Endothelial cell of umbilical vein (primary cell): Measurements from ENCODE around the gene FIS1. TPM values are rescaled to one million over a fixed set of nuclear protein-coding genes. Genes with fewer than 3 reads are reported as not detected.

ENCODE experiments used
- BruUV-seq: library from RNA; stranded (reverse); fragments of 400-500 nt; replicated peaks from 2 replicates; lab custom pipeline; 2021; lab: Mats Ljungman, UMichigan
- CTCF ChIA-PET: fragments of 300-600, 350-600 bp; sonication (Branson Sonifier 250); formaldehyde crosslinking; loops from one replicate; lab custom pipeline; 2021; ENCODE audit warnings: antibody characterized with exemption, inconsistent platforms; lab: Charles Lee
- POLR2A ChIA-PET: fragments of 300-600, 350-600 bp; sonication (Branson Sonifier 250); formaldehyde crosslinking; loops from one replicate; lab custom pipeline; 2021; ENCODE audit warnings: antibody characterized with exemption, inconsistent platforms; lab: Charles Lee
- DNase-seq: peaks from one replicate; pipeline ENCODE4 v3.0.0-alpha.2; 2011; ENCODE audit warnings: low read depth, low spot score
- FAIRE-seq: peaks from 2 replicates; lab custom pipeline; 2011; peaks lifted over from hg19 to GRCh38; lab: Jason Lieb, UNC
- H2AFZ ChIP-seq: 2 replicates; pipeline ENCODE4 v1.6.0; 2012; ENCODE audit warnings: low read depth, low read length, control low read depth, inconsistent platforms
- H3K27ac ChIP-seq: 2 replicates; pipeline ENCODE4 v1.5.1; 2011; ENCODE audit warnings: low read depth, mild to moderate bottlenecking, control low read depth, low read length, moderate library complexity; ENCODE audit not compliant: insufficient read depth
- H3K27me3 ChIP-seq, 2 experiments: 2 replicates each; pipeline versions ENCODE4 v1.6.0 to v1.6.1; 2011; ENCODE audit warnings: low read length in 2 of 2, mixed read lengths in 1 of 2; ENCODE audit not compliant: control insufficient read depth in 2 of 2, insufficient read depth in 2 of 2
- H3K36me3 ChIP-seq, 2 experiments: 2 replicates in 1 of 2; 3 replicates in 1 of 2; pipeline ENCODE4 v1.5.1; 2011; ENCODE audit warnings: low read length in 2 of 2, mild to moderate bottlenecking in 1 of 2, moderate library complexity in 1 of 2; ENCODE audit not compliant: control insufficient read depth in 2 of 2, insufficient read depth in 2 of 2; ENCODE audit errors: extremely low read depth in 1 of 2
- H3K4me1 ChIP-seq: 3 replicates; pipeline ENCODE4 v1.5.1; 2011; ENCODE audit warnings: mild to moderate bottlenecking, low read length; ENCODE audit not compliant: control insufficient read depth, insufficient read depth; ENCODE audit errors: extremely low read depth
- H3K4me2 ChIP-seq: 2 replicates; pipeline ENCODE4 v1.6.1; 2011; ENCODE audit warnings: low read length, control low read depth, mixed read lengths; ENCODE audit not compliant: insufficient read depth
- H3K4me3 ChIP-seq, 3 experiments: fragments of 200-600 bp in 1 of 3; sonication (generic), shearing (Covaris generic) in 1 of 3; replicated peaks in 1 of 3; 2 replicates each; pipeline ENCODE4 v1.5.1; 2011 to 2016; ENCODE audit warnings: control low read depth in 3 of 3, low read length in 3 of 3, mild to moderate bottlenecking in 2 of 3, inconsistent platforms in 1 of 3, low read depth in 1 of 3, moderate library complexity in 1 of 3; ENCODE audit not compliant: insufficient read depth in 1 of 3
- H3K79me2 ChIP-seq: 2 replicates; pipeline ENCODE4 v1.6.0; 2012; ENCODE audit warnings: low read length, inconsistent platforms; ENCODE audit not compliant: control insufficient read depth, insufficient read depth
- H3K9ac ChIP-seq: replicated peaks from 2 replicates; pipeline ENCODE3; 2011; ENCODE audit warnings: low read length, control low read depth; ENCODE audit not compliant: insufficient read depth; ENCODE audit errors: extremely low read depth
- H3K9me1 ChIP-seq: replicated peaks from 3 replicates; pipeline ENCODE4 v1.6.0; 2011; ENCODE audit warnings: mild to moderate bottlenecking, low read length; ENCODE audit not compliant: control insufficient read depth, insufficient read depth; ENCODE audit errors: extremely low read depth
- H3K9me3 ChIP-seq: replicated peaks from 2 replicates; pipeline ENCODE4 v1.5.1; 2012; ENCODE audit warnings: low read length, inconsistent platforms; ENCODE audit not compliant: control insufficient read depth, insufficient read depth
- H4K20me1 ChIP-seq: replicated peaks from 2 replicates; pipeline ENCODE3; 2011; ENCODE audit warnings: mild to moderate bottlenecking, low read length; ENCODE audit not compliant: control insufficient read depth, insufficient read depth; ENCODE audit errors: extremely low read depth
- CTCF ChIP-seq, 2 donors: IDR thresholded peaks; 1 replicate in 1 of 2; 2 replicates in 1 of 2; pipeline ENCODE4 v1.5.1; 2011; ENCODE audit warnings: low read length in 2 of 2, mild to moderate bottlenecking in 2 of 2, moderate library complexity in 2 of 2, control low read depth in 1 of 2, inconsistent platforms in 1 of 2, low read depth in 1 of 2; ENCODE audit not compliant: insufficient read depth in 1 of 2; ENCODE audit errors: extremely low read depth in 1 of 2
- EZH2 ChIP-seq: IDR thresholded peaks from 2 replicates; pipeline ENCODE4 v1.6.1; 2012; ENCODE audit warnings: borderline replicate concordance, low read depth, mild to moderate bottlenecking, moderate library complexity, low read length, inconsistent platforms; ENCODE audit not compliant: severe bottlenecking
- FOS ChIP-seq: IDR thresholded peaks from 2 replicates; pipeline ENCODE4 v1.6.1; 2011; ENCODE audit warnings: mild to moderate bottlenecking, low read length, moderate library complexity, borderline replicate concordance; ENCODE audit not compliant: insufficient read depth
- GATA2 ChIP-seq: IDR thresholded peaks from 2 replicates; pipeline ENCODE4 v1.7.0; 2011; ENCODE audit warnings: low read depth, mild to moderate bottlenecking, moderate library complexity, mixed read lengths, low read length; ENCODE audit not compliant: insufficient read length, insufficient read depth
- JUN ChIP-seq: IDR thresholded peaks from 2 replicates; pipeline ENCODE4 v1.6.1; 2011; ENCODE audit warnings: borderline replicate concordance, low read depth; ENCODE audit not compliant: insufficient read length, insufficient read depth
- MAX ChIP-seq: IDR thresholded peaks from 2 replicates; pipeline ENCODE4 v1.6.1; 2011; ENCODE audit not compliant: insufficient read depth, insufficient read length
- MYC ChIP-seq: IDR thresholded peaks from one replicate; pipeline ENCODE4 v1.6.1; 2011; ENCODE audit warnings: mild to moderate bottlenecking, low read depth, low read length
- POLR2A ChIP-seq: IDR thresholded peaks from 2 replicates; pipeline ENCODE4 v1.6.1; 2012; ENCODE audit warnings: low read depth, mild to moderate bottlenecking, control low read depth, low read length
- POLR2AphosphoS5 ChIP-seq: IDR thresholded peaks from 2 replicates; pipeline ENCODE4 v1.6.1; 2012; ENCODE audit warnings: low read depth, mild to moderate bottlenecking, control low read depth, low read length, moderate library complexity; ENCODE audit not compliant: insufficient read depth
- dilution Hi-C: fragments of 300-500 bp; cut with MboI; formaldehyde crosslinking; loops from one replicate; pipeline ENCODE4 v1.15.0; 2019; ENCODE audit warnings: low sequenced_read_pairs; ENCODE audit not compliant: extremely low pct_ligation_motif_present
- intact Hi-C: fragments of 100-400 bp; cut with micrococcal nuclease; formaldehyde crosslinking; loops from one replicate; pipeline ENCODE4 v1.10.0; 2022
- polyA plus RNA-seq, 4 experiments: library from polyadenylated mRNA; depleted of rRNA in 3 of 4; stranded (reverse) in 3 of 4; unstranded in 1 of 4; fragments of >200 nt; gene quantifications; 2 replicates each; pipeline versions ENCODE4 v1.2.1 to v1.2.3, GENCODE V29; 2011 to 2012; ENCODE audit warnings: missing spikeins in 1 of 4
- total RNA-seq: library from RNA; stranded (reverse); gene quantifications from 2 replicates; pipeline ENCODE4 v1.2.3, GENCODE V29; 2021

Gene FIS1
- total and polyA plus RNA-seq, 2 donors (not counting 3 experiments of a cell fraction or from before 2014, with no cell fraction given), result 132 to 330 TPM

GRCh38 chr7:101239951-101240220 is 5.0 kb downstream of the FIS1 start:
- no peak for TF ChIP-seq GATA2
- TF ChIP-seq POLR2A, result no peak
- no peak for TF ChIP-seq JUN
- TF ChIP-seq POLR2AphosphoS5, result no peak
- TF ChIP-seq EZH2, result no peak
- no peak for TF ChIP-seq MYC
- no peak for TF ChIP-seq MAX
- TF ChIP-seq FOS, result no peak
- TF ChIP-seq CTCF (IDR thresholded peaks at IDR 0.05; ENCODE audit: extremely low read depth in 1 of 2, insufficient read depth in 1 of 2, low read depth in 1 of 2, low read length in 2 of 2), result no peak
- H3K27me3 ChIP-seq, result no peaks in the 10 kb centered on the region

More at GRCh38 chr7:101239951-101240220, 5.0 kb downstream of the FIS1 start:
- BruUV-seq, result no TSS peak
- Histone ChIP-seq H3K4me3 (no peak overlapping the region), H3K9me1 (no peaks in the 10 kb centered on the region), H3K4me2 (no peak overlapping the region), H3K4me1 (peaks cover 40% of the 10 kb centered on the region), H3K27ac (no peak overlapping the region), H3K36me3 (peaks cover 0 to 16% of the 10 kb centered on the region in 2 experiments), H4K20me1 (no peaks in the 10 kb centered on the region), H3K9ac (no peak overlapping the region), H3K79me2 (peaks cover 22% of the 10 kb centered on the region), H2AFZ (no peak overlapping the region), H3K9me3 (no peaks in the 10 kb centered on the region)
- ChIA-PET CTCF (interaction anchor here (1.1 to 3.4 kb wide), 2 partner anchors 22 to 43 kb away, joined by 5 to 18 read pairs; partner anchors contain the start of genes PLOD3 and ZNHIT1), POLR2A (no interaction called here)
- FAIRE-seq, result no peak
- intact Hi-C loops, result loop anchor here (1.0 to 5.0 kb wide), 2 partner anchors 22 to 42 kb away; partner anchors contain the start of gene ZNHIT1
- dilution Hi-C loops, result no loop called here
- no peak for DNase-seq
